HCT116 (cell line): ENCODE data around the gene SYNE1. TPM values are rescaled to one million over a fixed set of nuclear protein-coding genes. Genes with fewer than 3 reads are reported as not detected.
A peak's percentile ranks its signal among the peaks of the same experiment; 100 is the strongest.

ENCODE experiments used
- ATAC-seq: fragments of 200-7000 bp; cut with Tn5 transposase; 2 replicates; pipeline ENCODE4 v1.9.1; 2020; ENCODE audit warnings: mild to moderate bottlenecking, moderate library complexity
- BruUV-seq: library from RNA; stranded (reverse); fragments of 400-500 nt; replicated peaks from 2 replicates; lab custom pipeline; 2021; lab: Mats Ljungman, UMichigan
- CTCF ChIA-PET: fragments of 300-600 bp; sonication (Branson Sonifier 250); formaldehyde crosslinking; loops from one replicate; lab custom pipeline; 2021; ENCODE audit warnings: antibody characterized with exemption; lab: Charles Lee
- POLR2A ChIA-PET: fragments of 300-600, 350-600 bp; sonication (Branson Sonifier 250); formaldehyde crosslinking; loops from one replicate; lab custom pipeline; 2021; ENCODE audit warnings: antibody characterized with exemption; lab: Charles Lee
- RAD21 ChIA-PET, 2 experiments: fragments of 300-600 bp; sonication (Branson Sonifier 250); formaldehyde crosslinking; loops; one replicate each; lab custom pipeline; 2023; ENCODE audit warnings: low total read pairs in 2 of 2; ENCODE audit not compliant: uncharacterized antibody in 2 of 2, unreplicated experiment in 2 of 2, low non-redundant PET in 1 of 2; lab: Charles Lee
- DNase-seq: peaks from one replicate; pipeline ENCODE4 v3.0.0-alpha.2; 2010; ENCODE audit warnings: low read depth, low spot score
- H2AFZ ChIP-seq: fragments of 200-600 bp; shearing (Covaris generic), sonication (generic); 2 replicates; pipeline ENCODE4 v1.6.1; 2017; ENCODE audit warnings: low read depth, mixed run types, mixed read lengths, antibody characterized with exemption, low read length; ENCODE audit not compliant: poor library complexity, severe bottlenecking
- H3K27ac ChIP-seq: 2 replicates; pipeline ENCODE4 v1.5.1; 2012; ENCODE audit warnings: low read depth, low read length
- H3K27me3 ChIP-seq: fragments of 200-600 bp; sonication (generic); 2 replicates; pipeline ENCODE4 v1.6.1; 2016; ENCODE audit warnings: mixed run types, low read length, mixed read lengths; ENCODE audit not compliant: insufficient read depth
- H3K36me3 ChIP-seq, 2 experiments: fragments of 200-500 bp in 1 of 2; fragments of 200-600 bp in 1 of 2; sonication (Bioruptor generic) in 1 of 2; sonication (generic) in 1 of 2; 2 replicates each; pipeline versions ENCODE4 v1.5.1 to v1.6.1; 2014 to 2016; ENCODE audit warnings: low read length in 2 of 2, inconsistent platforms in 1 of 2, mixed read lengths in 1 of 2, mixed run types in 1 of 2; ENCODE audit not compliant: insufficient read depth in 2 of 2, control insufficient read depth in 1 of 2
- H3K4me1 ChIP-seq, 2 experiments: fragments of 200-600 bp in 1 of 2; sonication (generic) in 1 of 2; 2 replicates each; pipeline versions ENCODE4 v1.5.1 to v1.6.1; 2012 to 2017; ENCODE audit warnings: low read length in 2 of 2, inconsistent platforms in 1 of 2, mild to moderate bottlenecking in 1 of 2, mixed read lengths in 1 of 2, mixed run types in 1 of 2, moderate library complexity in 1 of 2; ENCODE audit not compliant: insufficient read depth in 2 of 2, control insufficient read depth in 1 of 2
- H3K4me2 ChIP-seq: fragments of 200-600 bp; sonication (generic); 2 replicates; pipeline ENCODE4 v1.6.1; 2017; ENCODE audit warnings: mixed run types, low read length, mixed read lengths
- H3K4me3 ChIP-seq, 2 experiments: fragments of 200-600 bp in 1 of 2; sonication (generic) in 1 of 2; replicated peaks in 1 of 2; 2 replicates each; pipeline ENCODE4 v1.5.1; 2011 to 2016; ENCODE audit warnings: low read length in 2 of 2, control low read depth in 1 of 2, low read depth in 1 of 2, mild to moderate bottlenecking in 1 of 2, mixed read lengths in 1 of 2, mixed run types in 1 of 2
- H3K79me2 ChIP-seq: fragments of 200-600 bp; sonication (generic); 2 replicates; pipeline ENCODE4 v1.6.1; 2017; ENCODE audit warnings: mild to moderate bottlenecking, mixed run types, low read length, moderate library complexity, mixed read lengths; ENCODE audit not compliant: insufficient read depth
- H3K9ac ChIP-seq: fragments of 200-600 bp; sonication (generic); 2 replicates; pipeline ENCODE4 v1.6.1; 2016; ENCODE audit warnings: low read length, mixed read lengths
- H3K9me2 ChIP-seq: fragments of 200-600 bp; sonication (generic), shearing (Covaris generic); 2 replicates; pipeline ENCODE4 v1.6.1; 2017; ENCODE audit warnings: mixed run types, mild to moderate bottlenecking, moderate library complexity; ENCODE audit not compliant: insufficient read depth
- H3K9me3 ChIP-seq, 2 experiments: fragments of 200-500 bp in 1 of 2; fragments of 200-600 bp in 1 of 2; sonication (Bioruptor generic) in 1 of 2; sonication (generic) in 1 of 2; 2 replicates each; pipeline ENCODE4 v1.6.1; 2014 to 2017; ENCODE audit warnings: low read length in 2 of 2, mixed read lengths in 2 of 2, inconsistent platforms in 1 of 2, low read depth in 1 of 2, mild to moderate bottlenecking in 1 of 2, mixed run types in 1 of 2, moderate library complexity in 1 of 2; ENCODE audit not compliant: control insufficient read depth in 1 of 2, insufficient read depth in 1 of 2
- H4K20me1 ChIP-seq: fragments of 200-600 bp; sonication (generic), shearing (Covaris generic); 2 replicates; pipeline ENCODE4 v1.6.1; 2017; ENCODE audit warnings: mixed run types, mild to moderate bottlenecking, moderate library complexity; ENCODE audit not compliant: insufficient read depth
- ELF1 ChIP-seq: IDR thresholded peaks from 2 replicates; pipeline ENCODE4 v1.6.1; 2012; ENCODE audit warnings: low read depth, borderline replicate concordance
- FOSL1 ChIP-seq: IDR thresholded peaks from 2 replicates; pipeline ENCODE4 v1.6.1; 2012; ENCODE audit warnings: low read depth
- POLR2AphosphoS5 ChIP-seq: IDR thresholded peaks from 2 replicates; pipeline ENCODE4 v1.6.1; 2011; ENCODE audit warnings: mild to moderate bottlenecking, low read depth, low read length, moderate library complexity
- RAD21 ChIP-seq: IDR thresholded peaks from 2 replicates; pipeline ENCODE4 v1.6.1; 2012; ENCODE audit warnings: low read depth, mild to moderate bottlenecking
- SIN3A ChIP-seq: IDR thresholded peaks from 2 replicates; pipeline ENCODE4 v1.6.1; 2012; ENCODE audit warnings: low read depth
- ZNF274 ChIP-seq: fragments of 200-500 bp; sonication (Bioruptor generic); IDR thresholded peaks from 2 replicates; pipeline ENCODE4 v1.6.1; 2014; ENCODE audit warnings: mild to moderate bottlenecking, low read depth, low read length, inconsistent platforms
- intact Hi-C: fragments of 100-400 bp; cut with micrococcal nuclease; formaldehyde crosslinking; loops from 2 replicates; pipeline ENCODE4 v1.10.0; 2022
- total RNA-seq: library from RNA; stranded (reverse); gene quantifications from one replicate; pipeline ENCODE4 v1.2.1, GENCODE V29; 2021; ENCODE audit not compliant: unreplicated experiment
- TF ChIP-seq, protein P1 (sequence below), 3 experiments: fragments of 200-600 bp in 1 of 3; sonication (generic) in 1 of 3; IDR thresholded peaks in 2 of 3; conservative IDR thresholded peaks in 1 of 3; 2 replicates each; pipeline ENCODE4 v1.5.1; 2012 to 2017; ENCODE audit warnings: low read depth in 2 of 3, low read length in 2 of 3, antibody characterized with exemption in 1 of 3, borderline replicate concordance in 1 of 3, control low read depth in 1 of 3, mild to moderate bottlenecking in 1 of 3, mixed read lengths in 1 of 3, mixed run types in 1 of 3, moderate library complexity in 1 of 3; ENCODE audit not compliant: insufficient read depth in 1 of 3

The SYNE1 gene
- total RNA-seq, 1 experiment from 2014 or later: 5.4 TPM

DNA sequence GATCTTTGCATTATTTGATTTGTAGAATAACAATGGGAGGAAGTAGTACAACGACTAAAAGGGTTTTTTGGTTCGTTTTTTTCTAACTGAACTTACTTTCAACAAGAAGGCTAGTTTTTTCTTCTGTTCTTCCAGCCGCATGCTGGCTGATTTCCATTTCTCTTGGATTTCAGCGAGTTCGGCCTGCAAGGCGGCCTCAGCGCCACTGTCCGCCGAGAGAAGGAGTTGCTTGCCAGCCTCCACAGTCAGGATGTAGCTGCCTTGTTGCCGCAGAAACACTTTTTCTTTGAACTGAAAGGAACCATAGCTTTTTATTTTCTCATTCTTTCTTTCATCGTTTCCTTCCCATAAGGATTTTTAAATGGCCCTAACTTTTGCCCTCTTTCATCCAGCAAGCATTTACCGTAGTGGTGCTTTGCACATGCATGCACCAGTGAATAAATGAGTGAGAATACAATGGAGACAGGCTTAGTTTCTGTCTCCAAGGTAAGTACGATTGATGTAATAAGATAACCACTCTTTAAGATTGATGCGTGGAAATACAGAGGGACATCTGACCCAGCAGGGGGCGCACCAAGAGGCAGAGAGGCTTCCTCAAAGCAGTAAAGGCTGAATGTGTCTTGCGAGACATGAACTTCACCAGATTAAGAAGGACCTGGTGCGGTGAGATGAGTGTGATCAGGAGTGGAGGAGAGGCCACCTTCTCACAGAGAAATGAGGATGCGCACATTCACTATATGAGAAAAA, 430.9 kb downstream of the SYNE1 start:
- no peak overlapping the region for H3K27ac ChIP-seq
- H3K9me2 ChIP-seq: no peaks in the 10 kb centered on the region
- no peak overlapping the region for H3K9ac ChIP-seq
- ChIA-PET POLR2A (interaction anchor here (1.3 kb wide), 1 partner anchor 12 kb away, joined by 4 read pairs; no protein-coding TSS in a partner anchor), RAD21 (no interaction called here), CTCF (interaction anchor here (0.8 kb wide), 1 partner anchor 252 kb away, joined by 3 read pairs; no protein-coding TSS in a partner anchor)
- intact Hi-C loops: loop anchor here (2.0 kb wide), 1 partner anchor 151 kb away; no protein-coding TSS in a partner anchor
- peak; percentile 78 for ATAC-seq
- H3K4me2 ChIP-seq: no peak overlapping the region
- TF ChIP-seq, protein P1, sequence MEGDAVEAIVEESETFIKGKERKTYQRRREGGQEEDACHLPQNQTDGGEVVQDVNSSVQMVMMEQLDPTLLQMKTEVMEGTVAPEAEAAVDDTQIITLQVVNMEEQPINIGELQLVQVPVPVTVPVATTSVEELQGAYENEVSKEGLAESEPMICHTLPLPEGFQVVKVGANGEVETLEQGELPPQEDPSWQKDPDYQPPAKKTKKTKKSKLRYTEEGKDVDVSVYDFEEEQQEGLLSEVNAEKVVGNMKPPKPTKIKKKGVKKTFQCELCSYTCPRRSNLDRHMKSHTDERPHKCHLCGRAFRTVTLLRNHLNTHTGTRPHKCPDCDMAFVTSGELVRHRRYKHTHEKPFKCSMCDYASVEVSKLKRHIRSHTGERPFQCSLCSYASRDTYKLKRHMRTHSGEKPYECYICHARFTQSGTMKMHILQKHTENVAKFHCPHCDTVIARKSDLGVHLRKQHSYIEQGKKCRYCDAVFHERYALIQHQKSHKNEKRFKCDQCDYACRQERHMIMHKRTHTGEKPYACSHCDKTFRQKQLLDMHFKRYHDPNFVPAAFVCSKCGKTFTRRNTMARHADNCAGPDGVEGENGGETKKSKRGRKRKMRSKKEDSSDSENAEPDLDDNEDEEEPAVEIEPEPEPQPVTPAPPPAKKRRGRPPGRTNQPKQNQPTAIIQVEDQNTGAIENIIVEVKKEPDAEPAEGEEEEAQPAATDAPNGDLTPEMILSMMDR (IDR thresholded peaks at IDR 0.05 in 2 of 3, conservative IDR thresholded peaks at IDR 0.05 in 1 of 3; ENCODE audit: borderline replicate concordance in 1 of 3, insufficient read depth in 1 of 3, low read depth in 2 of 3, low read length in 2 of 3): peak; percentile 19 to 70 (median 69); a peak in 5 of 6 replicates
- TF ChIP-seq RAD21: peak; percentile 22; the same call in 1 of the 2 replicates
- no peak for TF ChIP-seq POLR2AphosphoS5
- no peaks in the 10 kb centered on the region for H3K9me3 ChIP-seq
- DNase-seq: peak; percentile 13
- H3K4me1 ChIP-seq: no peaks in the 10 kb centered on the region
- H2AFZ ChIP-seq: no peak overlapping the region
- BruUV-seq: no TSS peak
- no peaks in the 10 kb centered on the region for H3K36me3 ChIP-seq
- no peak overlapping the region for H3K4me3 ChIP-seq
- no peaks in the 10 kb centered on the region for H3K79me2 ChIP-seq
- no peaks in the 10 kb centered on the region for H4K20me1 ChIP-seq
- no peaks in the 10 kb centered on the region for H3K27me3 ChIP-seq

DNA sequence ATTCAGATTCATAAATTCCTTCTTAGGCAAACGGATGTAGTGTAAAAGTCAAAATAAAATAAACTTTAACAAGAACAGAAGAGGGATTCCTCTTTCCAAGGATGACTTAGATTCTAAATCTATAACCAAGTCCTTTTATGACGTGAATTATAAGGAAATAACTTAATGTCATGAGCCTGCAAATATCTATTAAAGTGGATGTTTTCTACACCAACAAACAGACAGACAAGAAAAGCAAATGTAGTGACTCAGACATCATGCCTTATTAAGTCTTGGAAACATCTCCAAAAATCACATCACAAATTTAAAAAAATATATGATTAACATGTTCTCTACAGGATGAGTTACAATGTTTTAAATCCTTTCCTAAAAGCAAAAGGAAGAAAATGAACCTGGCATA, 432.6 kb downstream of the SYNE1 start:
- no peak for ATAC-seq
- H3K4me2 ChIP-seq: no peak overlapping the region
- no peak for TF ChIP-seq FOSL1
- TF ChIP-seq ELF1: no peak
- TF ChIP-seq ZNF274: no peak
- TF ChIP-seq SIN3A: no peak
- TF ChIP-seq, all 23 proteins: peak for 0
- no peaks in the 10 kb centered on the region for H3K27me3 ChIP-seq
- POLR2A ChIA-PET: no interaction called here
- no peak overlapping the region for H3K27ac ChIP-seq
- RAD21 ChIA-PET: no interaction called here
- H3K9me2 ChIP-seq: no peaks in the 10 kb centered on the region
- H3K9ac ChIP-seq: no peak overlapping the region
- DNase-seq: no peak
- H3K79me2 ChIP-seq: no peaks in the 10 kb centered on the region
- no peak overlapping the region for H2AFZ ChIP-seq
- no TSS peak for BruUV-seq
- no peaks in the 10 kb centered on the region for H3K36me3 ChIP-seq
- H3K4me3 ChIP-seq: no peak overlapping the region
- no peaks in the 10 kb centered on the region for H4K20me1 ChIP-seq
- no peaks in the 10 kb centered on the region for H3K9me3 ChIP-seq
- intact Hi-C loops: no loop called here
- CTCF ChIA-PET: no interaction called here
- H3K4me1 ChIP-seq: no peaks in the 10 kb centered on the region
